ENCODE measurements around the gene ZNF664.

The ZNF664 gene

DNA sequence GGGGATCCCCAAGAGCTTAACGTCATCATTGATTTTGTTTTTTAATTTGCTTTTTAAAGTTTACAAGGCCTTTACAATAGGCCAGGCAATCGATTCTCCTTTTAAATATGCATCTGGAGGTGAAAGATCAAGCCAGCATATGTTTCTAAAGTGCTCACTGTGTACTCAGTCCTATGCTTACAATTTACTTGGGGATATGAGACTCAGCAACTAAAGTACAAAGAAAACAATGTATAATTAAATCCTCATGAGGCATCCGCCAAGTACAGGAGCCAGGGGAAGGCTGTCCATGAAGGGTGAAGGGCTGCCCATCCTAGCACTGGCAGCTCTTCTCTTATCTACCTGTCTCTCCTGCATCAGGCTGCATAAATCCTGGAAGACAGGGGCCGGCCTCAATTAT lies 12.2 kb upstream of the ZNF664 start:
- no peak for DNase-seq

DNA sequence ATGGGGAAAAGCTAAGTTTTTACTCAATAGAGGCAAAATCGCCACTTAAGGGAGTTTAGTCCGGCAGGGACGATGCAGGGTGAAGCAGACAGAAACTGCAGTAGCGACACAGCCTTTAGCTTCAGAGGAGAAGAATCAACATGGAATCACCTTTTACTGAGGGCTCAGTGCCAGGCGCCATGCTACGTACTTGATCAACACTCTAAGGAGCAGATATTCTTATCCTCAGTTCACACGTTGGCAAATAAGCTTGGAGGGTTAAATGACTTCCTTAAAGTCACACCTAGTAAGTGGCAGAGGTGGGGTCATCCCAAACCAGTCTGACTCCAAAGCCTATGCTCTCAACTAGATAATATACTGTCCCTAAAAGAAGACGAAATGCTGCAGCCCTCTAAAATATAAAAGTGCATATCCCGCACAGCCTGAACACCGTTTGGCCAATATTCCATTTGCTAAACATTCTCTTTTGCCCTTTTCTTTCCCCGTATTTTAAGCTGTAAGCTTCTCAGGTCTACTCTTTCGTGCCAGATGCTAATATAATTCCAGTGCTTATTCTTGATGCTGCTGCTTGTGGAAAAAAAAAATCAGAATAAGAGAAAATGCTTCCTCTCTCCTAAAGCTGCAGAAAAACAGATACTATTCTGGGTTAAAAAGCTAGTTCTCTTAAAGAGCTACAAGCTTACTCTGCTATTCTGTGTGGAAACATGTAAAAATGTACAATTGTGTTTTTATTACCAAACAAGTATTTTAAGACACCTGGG lies 11.2 kb upstream of the ZNF664 start:
- DNase-seq: no peak

DNA sequence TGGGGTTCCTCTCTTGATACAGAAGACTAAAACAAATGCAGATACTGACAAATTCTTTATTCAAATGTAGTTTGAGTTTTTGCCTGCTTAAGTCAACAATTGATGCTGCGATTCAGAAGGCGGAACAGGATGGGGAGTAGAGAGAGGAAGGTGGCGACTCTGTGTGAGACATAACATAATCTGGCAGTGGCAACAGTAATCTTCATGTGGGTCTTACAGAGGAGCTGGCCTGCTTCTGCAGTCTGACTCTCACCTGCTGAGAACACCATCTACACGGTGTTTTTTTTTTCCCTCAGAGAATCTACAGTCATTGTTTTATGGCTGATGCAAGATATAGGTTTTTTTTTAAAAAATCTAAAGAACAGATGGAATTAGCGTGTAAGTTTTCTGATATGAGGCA lies 10.5 kb upstream of the ZNF664 start:
- DNase-seq: no peak

DNA sequence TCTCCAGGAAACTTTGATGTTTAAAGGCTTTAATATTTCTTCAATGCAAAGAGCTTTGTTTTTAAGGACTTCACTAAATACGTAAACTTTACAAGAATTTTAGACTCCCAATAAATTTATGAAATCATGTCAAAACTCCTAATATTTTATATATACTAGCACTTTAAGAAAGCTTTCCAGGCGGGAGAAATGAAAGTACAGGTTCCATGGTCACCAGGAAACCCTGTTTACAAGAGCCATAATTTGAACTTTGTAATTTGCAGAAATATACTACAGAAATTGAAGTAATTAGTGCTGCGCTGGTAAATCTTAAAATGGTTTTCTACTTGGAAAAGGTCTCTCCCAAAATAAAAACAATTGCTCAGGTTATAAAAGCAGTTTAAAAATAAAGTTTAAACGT lies 9.2 kb upstream of the ZNF664 start:
- DNase-seq: no peak

DNA sequence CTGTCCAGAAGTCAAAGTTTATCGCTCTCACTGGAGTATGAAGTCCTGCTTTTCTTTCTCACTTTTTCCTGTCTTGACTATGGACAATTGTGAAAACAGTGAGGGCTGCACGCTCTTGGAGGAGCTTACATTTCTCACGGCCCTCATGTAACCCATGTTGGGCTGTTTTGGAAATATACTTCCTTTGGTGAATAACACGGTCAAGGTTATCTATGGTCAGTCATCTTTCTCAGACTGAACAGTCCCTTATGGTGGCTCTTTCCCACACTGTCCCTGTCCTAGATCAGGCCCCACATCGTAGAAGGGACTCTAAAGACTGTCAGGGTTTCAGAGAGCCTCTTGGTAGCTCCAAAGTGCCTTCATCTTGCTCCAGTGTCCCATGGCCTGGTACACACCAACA lies 7.6 kb upstream of the ZNF664 start:
- DNase-seq: no peak

DNA sequence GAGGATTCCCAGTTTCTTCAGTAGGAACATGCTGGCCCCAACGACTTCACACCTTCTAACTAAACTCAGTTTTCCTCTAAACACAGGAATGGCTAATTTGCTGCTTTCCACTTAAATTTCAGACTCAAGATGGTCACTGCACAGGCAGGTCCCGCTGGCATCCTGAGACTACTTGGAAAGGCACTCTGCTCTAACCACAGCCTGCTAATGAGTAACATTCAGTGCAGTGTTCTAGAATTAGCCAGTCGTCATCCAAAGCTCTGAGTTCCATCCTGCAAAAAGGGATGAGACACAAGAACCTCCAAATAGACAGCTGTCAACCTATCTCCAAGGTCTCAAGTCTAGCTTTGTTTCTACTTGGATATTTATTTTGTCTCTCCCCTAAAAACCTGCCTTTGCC lies 6.4 kb upstream of the ZNF664 start:
- no peak for DNase-seq

DNA sequence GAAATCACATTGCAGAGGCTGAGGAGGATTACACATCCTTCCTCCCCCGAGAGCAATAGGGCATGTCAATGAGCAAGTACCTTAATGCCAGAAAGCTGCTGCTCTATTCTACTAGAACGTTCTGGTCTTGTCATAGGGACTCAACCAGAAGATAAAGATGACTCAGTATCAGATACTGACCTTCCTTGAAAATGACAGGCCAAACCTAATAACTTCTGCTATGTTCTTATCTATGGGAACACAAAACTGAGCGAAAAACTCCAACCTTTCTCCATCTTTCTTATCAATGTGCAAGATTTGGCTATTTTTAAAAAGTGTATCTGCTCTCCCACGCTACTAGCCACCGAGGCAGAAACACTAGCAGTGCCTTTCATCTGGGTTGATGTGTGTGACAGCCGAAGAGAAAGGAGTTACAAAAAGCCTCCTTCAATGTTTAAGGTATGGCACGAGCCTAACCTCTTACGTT lies 5.9 kb upstream of the ZNF664 start:
- DNase-seq: no peak

DNA sequence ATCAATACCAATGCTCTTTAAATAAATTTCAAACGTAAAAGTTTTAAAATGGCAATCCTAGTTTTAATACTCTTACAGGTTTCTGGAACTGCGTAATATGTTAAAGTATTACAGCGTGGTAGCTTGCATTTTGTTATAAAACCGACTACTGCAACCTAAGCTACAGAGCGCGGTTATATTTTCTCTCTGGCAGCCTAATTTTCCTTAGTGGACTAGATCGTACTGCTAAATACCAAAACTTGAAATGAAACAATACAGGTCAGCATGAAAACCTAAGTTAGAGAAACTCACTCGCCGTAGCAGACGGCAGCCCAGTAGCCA lies 1.6 kb upstream of the ZNF664 start:
- no peak for DNase-seq

DNA sequence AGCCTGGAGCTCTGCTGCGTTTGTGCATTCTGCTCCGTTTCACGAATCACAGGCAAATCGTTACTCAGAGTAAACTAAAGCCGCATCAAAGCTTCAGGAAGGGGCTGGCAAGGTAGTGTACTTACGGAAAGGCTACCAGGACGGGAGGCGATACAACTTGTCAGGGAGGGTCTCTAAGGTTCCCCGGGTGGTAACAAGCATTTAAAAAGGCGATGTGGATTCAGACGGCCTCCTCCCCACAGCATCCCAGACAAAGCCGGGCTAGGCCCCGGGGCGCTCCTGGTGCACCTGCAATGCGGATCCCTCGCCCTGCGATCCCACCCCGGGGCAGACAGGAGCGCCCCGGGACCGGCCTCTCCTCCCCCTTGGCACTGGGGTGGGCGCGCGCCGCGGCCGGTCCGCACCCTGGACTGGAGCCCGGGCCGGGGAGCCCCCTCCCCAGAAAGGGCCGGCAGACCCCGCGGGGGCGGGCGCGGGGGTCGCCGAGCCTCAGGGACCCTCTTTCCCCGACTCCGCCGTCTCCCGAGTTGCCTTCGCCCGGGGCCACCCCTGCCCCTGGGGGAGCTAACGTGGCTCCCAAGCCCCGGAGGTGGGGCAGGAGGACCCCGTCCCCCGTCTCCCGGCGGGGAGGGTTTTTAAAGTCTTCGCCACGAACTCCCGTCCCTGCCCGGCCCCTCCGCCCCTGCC lies 1.1 kb upstream of the ZNF664 start:
- peak; percentile 31 for DNase-seq

DNA sequence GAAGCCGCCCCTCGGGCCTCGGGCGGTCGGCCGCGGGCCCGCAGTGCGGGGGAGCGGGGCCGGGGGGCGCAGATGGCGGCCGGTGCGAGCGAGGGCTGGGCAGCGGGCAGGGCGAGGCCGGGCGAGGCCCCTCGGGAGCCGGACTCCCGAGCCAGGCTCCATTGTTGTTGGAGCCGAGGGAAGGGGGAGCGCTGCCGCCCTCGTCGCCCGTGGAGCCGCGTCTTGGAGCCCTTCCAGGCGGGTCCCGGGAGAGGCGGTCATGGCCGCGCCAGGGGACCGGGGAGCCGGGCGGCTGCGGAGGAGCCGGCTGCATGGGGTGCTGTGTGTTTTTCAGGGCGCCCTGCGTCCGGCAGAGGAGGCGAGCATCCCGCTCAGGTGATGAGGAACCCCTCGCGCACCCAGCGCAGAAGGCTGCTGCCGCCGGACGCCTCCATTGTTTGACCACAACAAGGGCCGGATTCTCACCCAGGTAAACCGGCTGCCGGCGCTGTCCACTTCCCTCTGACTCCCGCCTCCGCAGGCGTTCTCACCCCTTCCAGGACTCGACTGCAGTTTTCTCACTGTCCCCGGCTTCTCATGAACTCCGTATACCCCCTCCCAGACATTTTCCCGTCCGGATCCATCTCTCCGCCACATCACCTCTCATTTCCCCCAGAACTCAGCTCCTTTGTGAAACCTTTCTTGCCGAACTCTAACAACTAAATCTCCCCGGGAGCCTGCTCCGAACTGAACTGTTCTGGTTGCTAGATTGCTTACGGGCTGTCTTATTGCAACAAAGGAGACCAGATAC lies 732 bp downstream of the ZNF664 start:
- peak; percentile 21 for DNase-seq

DNA sequence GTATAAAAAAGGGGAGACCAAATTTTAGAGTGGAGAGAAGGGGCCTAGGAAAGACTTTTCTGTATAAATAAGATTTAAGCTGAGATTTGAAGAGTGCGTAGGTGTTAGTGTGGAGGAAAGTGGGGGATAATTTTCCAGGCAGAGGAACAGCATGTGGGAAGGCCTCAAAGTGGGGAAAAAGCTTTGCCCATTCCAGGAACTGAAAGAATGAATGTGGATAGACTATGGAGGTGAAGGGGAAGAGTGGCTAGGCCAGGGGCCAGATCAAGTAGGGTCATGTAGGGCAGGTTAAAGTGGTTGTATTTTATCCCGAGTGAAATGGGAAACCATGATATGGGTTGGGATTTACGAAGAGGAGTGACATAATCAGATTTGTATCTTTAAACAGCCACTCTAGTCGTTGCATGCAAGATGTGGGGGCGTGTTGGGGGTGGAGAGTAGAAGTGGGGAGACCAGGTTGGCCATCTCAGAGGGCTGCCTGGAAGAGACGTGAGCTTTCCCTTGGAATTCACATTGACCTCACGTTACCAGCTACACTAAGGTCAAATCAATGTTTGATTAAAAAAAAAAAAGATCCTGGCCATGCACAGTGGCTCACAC lies 3.3 kb downstream of the ZNF664 start:
- DNase-seq: no peak

DNA sequence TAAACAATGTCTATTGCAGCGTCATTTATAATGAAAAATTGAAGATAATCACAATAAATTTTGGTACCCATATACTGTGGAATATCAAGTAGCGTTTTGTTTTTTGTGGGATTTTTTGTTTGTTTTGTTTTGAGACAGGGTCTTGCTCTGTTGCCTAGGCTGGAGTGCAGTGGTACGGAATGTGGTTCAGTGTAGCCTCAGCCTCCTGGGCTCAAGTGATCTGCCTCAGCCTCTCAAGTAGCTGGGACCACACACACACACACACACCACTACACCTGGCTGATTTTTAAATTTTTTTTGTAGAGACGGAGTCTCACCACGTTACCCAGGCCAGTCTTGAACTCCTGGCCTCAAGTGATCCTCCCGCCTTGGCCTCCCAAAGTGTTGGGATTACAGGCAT lies 6.6 kb downstream of the ZNF664 start:
- DNase-seq: no peak

DNA sequence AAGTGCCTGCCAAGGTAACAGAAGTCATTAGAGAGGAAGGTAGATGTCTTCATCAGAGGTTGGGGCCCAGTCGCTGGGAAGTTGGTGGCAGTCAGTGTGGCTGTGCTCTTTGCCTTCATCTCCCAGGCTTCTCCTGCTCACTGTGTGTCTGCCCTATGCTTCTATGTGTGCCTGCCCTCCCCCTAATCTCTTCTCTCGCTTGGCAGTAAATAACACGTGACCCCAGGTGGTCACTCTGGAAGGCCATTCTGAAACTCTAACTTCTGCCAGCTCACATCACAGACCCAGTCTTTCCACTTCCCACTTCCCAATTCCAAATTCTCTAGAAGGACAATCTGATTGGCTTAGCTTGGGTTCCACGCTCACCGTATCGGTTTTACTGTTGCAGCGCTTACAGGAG lies 9.3 kb downstream of the ZNF664 start:
- no peak for DNase-seq

DNA sequence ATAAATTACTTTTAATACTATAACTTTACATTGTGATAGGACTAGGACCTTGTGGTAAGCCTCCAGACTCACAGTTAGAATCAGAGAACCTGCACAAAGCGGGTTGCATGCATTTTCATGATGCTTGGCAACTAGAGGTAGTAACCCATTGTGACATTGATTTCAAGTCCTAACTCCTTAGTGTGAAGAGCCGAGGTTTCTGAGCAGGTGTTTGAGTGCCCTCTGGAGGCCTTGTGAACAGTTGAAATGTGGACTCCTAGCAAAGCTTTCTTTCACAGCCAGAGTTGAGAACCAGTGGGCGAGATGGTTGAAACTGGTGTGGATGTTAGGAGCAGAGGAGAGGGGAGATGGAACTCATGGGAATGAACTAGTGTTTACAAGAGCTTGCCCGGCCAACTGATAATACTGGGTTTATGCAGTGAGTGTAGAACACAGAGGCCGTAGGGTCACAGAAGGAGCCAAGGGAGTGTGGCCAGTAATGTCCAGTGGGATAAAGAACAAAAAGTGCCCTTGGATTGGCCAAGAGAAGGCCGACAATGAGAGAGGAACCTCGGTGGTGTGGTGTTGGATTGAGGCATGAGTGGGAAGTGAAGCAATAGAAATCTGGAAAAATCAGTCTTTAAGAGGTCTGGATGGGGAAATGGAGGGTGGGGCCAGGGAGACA lies 10.9 kb downstream of the ZNF664 start:
- DNase-seq: peak; percentile 56

DNA sequence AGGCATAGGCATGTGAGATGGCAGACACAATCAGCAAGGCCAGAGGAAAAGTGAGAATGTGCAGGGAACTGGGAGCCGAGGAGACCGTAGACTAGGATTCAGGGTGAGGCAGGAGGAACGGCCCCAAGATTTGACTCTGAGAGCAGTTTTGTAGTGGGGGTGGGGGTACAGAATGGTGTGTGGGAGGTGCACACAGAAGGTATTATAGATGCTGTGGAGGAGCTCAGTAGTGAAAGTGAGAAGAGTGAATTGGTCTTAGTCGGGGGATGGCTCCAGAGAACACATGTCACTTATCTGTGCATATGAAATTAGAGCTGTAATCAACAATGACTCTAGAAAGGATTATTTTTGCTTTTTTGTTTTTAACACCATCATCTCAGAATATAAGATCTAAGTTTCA lies 11.9 kb downstream of the ZNF664 start:
- no peak for DNase-seq

DNA sequence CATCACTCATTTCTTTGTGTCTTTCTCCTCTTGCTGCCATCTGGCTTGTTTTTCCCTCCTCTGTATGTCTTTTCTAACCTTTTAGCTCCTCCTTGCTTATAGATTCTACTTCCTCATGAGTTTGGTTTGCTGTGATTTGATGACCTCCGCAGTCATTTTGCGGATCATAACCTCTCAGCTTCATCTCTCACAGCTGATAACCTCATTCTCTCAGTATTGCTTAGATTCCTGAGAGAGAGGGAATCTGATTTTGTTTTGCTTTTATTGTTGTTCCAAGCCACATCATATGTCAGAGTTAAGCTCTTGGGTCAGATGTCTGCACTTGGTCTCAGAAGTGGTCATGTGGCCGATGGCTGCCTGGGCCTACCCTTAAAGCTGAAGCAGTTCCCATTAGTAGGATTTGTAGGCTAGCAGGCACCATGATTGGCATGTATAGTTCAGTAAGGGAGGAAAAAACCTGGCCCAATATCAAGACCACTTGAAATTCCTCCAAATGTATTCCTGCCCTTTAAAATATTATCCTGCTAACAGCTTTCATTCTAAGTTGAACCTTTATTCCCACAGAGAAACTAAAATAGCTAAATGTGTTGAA lies 13.5 kb downstream of the ZNF664 start:
- no peak for DNase-seq

DNA sequence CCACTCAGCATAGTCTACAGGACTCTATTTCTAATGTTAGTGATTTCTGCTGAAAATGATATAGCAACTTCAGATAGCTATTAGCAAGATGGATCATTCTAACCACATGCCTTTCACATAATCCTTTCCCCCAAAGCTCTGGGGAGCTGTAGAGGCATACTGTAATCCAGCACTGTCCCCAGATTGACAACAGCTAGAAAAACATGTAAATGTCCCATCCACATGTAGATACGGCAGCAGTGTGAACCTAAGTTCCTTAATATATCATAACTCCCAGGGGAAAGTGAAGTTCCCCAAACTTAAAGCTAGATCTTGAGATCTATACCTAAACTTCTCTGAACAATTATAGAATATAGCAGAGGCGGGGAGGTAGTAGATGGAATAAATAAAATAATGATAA lies 14.0 kb downstream of the ZNF664 start:
- DNase-seq: no peak

DNA sequence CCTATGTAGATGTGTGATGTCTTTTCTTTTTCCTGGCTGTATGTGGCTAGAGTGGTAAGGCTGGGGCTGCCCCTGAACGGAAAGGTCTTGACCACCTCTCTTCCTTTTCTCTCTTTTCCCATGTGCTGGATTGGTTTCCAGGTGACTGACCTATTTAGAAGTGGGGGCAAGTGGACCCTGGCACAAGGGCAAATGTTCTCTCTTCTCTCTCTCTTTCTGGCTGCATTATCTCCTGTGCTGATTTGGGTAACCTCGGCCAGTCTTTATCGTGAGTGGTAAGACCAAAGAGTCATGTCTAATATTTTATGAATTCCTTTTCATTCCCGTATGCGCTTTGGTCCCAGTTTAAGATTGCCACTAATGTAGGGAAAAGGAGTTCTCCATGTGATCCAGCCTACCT lies 16.2 kb downstream of the ZNF664 start:
- DNase-seq: no peak

DNA sequence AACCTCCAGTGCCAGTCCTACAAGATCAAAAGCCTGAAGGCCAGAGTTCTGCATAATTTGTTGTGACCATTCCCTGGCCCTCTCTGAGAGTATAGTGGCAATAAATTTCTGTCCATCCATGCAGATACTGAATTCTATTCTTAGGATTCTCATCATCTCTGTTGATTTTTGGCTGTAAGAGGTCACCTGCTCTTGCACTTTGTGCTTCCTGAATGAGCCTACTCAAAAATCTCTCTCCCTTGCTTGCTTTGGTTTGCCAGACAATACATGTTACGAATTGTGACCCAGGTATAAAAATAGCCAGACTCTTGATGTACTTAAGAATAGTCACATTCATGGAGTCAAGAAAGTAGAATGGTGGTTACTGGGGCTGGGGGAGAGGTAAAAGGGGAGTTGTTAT lies 16.7 kb downstream of the ZNF664 start:
- no peak for DNase-seq

DNA sequence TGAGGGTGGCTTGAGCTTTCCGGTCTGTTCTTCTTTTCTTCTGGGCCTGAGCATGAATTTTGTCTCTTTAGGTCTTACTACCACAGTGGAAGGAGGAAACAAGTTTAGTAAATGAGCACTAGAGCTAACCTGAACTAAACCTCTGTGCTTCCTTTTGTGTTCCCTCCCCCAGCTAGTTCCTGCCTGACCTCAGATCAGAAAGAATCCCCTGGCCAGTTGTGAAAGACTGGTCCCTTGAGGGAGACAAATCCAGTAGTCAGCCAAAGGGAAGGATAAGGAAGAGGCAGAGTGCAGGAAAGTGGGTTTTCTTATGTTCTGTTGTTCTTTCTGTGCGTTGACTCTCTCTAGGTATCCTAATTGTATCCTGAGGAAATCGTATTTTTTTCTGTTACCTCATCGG lies 17.5 kb downstream of the ZNF664 start:
- no peak for DNase-seq

DNA sequence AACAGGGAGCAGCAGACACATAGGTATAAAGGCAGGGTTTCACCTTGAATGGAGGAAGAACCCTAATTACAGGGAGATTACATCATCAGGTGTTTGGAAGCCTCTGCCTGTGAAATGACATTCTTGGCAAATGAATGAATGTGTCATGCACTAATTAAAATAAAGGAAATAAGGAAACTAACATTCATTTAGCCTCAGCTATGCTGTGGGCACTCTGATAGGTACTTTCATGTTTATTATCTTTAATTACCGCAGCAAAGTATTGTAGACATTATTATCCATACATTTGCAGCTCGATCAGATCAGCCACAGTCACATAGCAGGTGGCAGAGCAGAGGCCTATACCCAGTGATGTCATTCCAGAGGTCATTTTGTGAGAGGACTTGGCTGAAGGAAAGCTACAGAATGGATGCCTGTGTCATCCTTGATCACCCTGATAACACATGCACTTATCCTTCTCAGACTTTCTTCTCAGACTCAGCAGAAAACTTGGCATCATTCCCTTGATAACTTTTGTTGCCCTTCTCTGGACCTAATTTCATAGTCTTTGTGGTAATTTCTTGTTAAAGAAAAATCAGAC lies 18.4 kb downstream of the ZNF664 start:
- no peak for DNase-seq

DNA sequence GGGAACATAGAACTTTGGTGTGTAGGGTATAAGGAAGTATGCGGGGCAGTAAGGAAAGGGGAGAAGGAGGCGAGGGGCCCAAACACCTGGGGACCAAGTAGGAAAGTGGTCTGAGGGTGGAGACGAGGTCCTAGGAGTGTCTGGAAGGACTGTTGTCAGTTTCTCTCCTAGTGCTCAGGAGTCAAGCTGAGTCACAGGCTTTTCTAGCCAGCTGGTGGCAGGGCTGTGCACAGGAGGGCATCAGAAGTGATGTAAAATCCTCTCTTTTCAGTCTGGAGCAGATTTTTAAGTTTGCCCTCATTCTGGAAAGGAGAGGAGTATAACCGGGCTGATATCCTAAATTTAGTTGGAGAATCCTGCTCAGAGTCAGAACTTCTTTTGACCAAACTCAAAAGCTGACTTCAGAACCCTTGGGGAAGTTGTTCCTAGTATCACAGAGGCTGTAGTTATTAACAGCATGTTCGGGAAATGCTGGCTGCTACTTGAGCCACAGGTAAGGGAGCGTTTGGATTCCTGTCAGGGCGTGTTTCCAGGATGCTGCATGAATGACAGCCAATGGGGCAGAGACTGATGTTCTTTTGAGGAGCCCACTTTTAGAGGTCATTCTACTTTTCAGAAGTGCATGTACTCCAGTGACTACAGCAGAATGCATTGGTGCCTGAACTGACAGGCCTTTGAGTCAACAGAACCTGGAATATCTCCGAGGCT lies 19.3 kb downstream of the ZNF664 start:
- DNase-seq: no peak

Data from SHP77 treated with DMSO at 0.1 percent for 48 hours (cell line).